HFFc6 (cell line): ENCODE data around the gene SDHAF1. TPM values are rescaled to one million over a fixed set of nuclear protein-coding genes. Genes with fewer than 3 reads are reported as not detected.

Experiments used
- DNase-seq: peaks from one replicate; pipeline ENCODE4 v3.0.0-alpha.2; 2018
- H3K27ac Mint-ChIP-seq: 2 replicates; pipeline ENCODE4 v1.8.0; 2020; ENCODE audit warnings: mild to moderate bottlenecking, mixed read lengths
- H3K27me3 Mint-ChIP-seq: 2 replicates; pipeline ENCODE4 v1.8.0; 2021; ENCODE audit warnings: mild to moderate bottlenecking, moderate library complexity, mixed read lengths; ENCODE audit not compliant: insufficient read depth
- H3K36me3 Mint-ChIP-seq: 2 replicates; pipeline ENCODE4 v1.8.0; 2021; ENCODE audit warnings: low read depth, mixed read lengths
- H3K4me1 Mint-ChIP-seq: 2 replicates; pipeline ENCODE4 v1.8.0; 2020; ENCODE audit warnings: low read depth, mixed read lengths
- H3K4me3 Mint-ChIP-seq: 2 replicates; pipeline ENCODE4 v1.8.0; 2020; ENCODE audit warnings: mild to moderate bottlenecking, moderate library complexity, mixed read lengths
- H3K9me3 Mint-ChIP-seq: 2 replicates; pipeline ENCODE4 v1.8.0; 2020; ENCODE audit warnings: mild to moderate bottlenecking, mixed read lengths
- total RNA-seq, 6 experiments: library from RNA; stranded (reverse); fragmentation: NEBNext Ultra II Directional; extraction: Animal tissue kit (Norgen Biotek cat#: 25700); gene quantifications; 2 replicates in 1 of 6; 3 replicates in 5 of 6; pipeline ENCODE4 v1.2.3, GENCODE V29; 2021
- TF ChIP-seq, protein P1 (sequence below): fragments of 200-600 bp; sonication (generic); IDR thresholded peaks from 2 replicates; pipeline ENCODE4 v1.5.0; 2021; ENCODE audit warnings: antibody characterized with exemption, mild to moderate bottlenecking

Gene SDHAF1
- total RNA-seq, 6 experiments from 2014 or later, result 8.2 to 12.5 (median 8.9) TPM

DNA sequence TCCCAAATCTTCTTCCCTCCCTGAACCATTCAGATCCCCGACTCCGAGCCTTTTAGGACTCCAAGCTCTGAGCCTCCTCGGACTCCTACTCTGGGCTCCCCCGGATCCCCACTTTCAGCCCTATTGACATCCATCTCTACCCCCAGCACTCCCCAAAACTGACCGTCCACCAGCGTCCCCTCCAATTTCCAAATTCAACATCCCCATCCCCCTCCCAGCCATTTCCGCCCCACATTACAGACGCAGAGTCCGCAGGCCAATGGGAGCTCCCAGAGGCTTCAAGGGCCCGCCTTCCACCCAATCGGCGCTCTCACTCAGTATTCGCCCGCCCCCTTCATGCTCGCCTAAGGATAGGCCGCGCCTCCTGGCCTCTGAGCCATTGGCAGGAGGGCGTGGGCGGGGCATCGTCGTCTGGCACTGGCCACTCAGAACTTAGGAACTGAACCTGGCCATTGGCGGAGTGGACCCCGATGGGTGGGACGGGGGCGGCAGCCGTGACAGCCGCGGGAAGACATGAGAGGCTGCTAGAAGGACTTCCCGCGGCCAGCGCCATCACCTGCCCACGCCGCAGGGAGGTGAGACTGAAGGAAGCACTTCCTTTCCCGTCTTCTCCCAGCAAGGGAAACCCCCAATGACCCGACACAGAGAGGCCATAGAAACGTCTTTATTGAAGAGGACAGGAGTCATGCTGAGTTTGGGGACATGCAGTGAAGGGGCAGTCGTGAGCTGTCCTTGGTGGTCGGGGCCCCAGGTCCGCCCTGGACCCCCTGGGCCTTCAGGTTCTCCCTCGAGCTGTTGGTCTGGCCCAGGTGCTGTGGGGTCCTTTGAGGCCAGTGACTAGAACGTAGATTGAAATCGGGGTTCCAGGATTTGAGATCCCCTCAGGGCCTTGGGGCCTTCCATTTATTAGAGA lies 19.3 kb downstream of the SDHAF1 start, which contains the start of gene ALKBH6:
Gene ALKBH6, minus strand, starts transcription at position 202 of the 913 bp plus-strand sequence. CDS start 816 bp downstream, outside the sequence.
- Mint-ChIP-seq H3K27ac (peak within 1 kb of the TSS; percentile 91), H3K9me3 (no peaks in the 10 kb centered on the region), H3K27me3 (peaks cover 5% of the 10 kb centered on the region), H3K36me3 (no peaks in the 10 kb centered on the region), H3K4me1 (peaks cover 34% of the 10 kb centered on the region), H3K4me3 (peak within 1 kb of the TSS; percentile 99)
- TF ChIP-seq, protein P1, sequence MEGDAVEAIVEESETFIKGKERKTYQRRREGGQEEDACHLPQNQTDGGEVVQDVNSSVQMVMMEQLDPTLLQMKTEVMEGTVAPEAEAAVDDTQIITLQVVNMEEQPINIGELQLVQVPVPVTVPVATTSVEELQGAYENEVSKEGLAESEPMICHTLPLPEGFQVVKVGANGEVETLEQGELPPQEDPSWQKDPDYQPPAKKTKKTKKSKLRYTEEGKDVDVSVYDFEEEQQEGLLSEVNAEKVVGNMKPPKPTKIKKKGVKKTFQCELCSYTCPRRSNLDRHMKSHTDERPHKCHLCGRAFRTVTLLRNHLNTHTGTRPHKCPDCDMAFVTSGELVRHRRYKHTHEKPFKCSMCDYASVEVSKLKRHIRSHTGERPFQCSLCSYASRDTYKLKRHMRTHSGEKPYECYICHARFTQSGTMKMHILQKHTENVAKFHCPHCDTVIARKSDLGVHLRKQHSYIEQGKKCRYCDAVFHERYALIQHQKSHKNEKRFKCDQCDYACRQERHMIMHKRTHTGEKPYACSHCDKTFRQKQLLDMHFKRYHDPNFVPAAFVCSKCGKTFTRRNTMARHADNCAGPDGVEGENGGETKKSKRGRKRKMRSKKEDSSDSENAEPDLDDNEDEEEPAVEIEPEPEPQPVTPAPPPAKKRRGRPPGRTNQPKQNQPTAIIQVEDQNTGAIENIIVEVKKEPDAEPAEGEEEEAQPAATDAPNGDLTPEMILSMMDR, result no peak
- DNase-seq, result peak; percentile 98

DNA sequence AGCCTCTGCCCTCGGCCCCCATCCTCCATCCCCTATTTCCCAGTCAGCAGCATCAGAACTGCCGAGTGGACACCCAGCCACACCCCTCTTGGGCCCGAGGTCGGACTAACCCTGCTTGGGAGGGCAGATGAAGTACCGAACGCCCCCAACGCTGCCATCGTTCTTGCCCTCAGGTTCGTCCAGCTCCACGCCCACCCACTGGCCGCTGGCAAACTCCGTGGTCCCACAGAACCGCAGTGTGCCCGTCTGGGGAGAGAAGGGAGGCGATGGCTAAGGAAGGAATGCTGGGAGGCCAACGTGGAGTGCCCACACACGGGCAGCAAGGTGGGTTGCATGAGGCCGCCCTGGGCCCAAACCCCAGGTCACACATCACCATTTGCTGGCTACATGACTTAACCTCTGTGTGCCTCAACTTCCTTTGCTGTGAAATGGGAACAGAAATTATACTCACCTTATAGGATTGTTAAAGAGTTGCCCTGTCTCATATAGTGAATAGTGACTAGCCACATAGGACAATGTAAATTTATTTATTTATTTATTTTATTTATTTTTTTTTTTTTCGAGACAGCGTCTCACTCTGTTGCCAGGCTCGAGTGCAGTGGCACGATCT lies 24.2 kb downstream of the SDHAF1 start:
- DNase-seq, result no peak
- Mint-ChIP-seq H3K27me3 (peaks cover 3% of the 10 kb centered on the region), H3K4me1 (peaks cover 14% of the 10 kb centered on the region), H3K36me3 (peaks cover 10% of the 10 kb centered on the region; the same call in 1 of the 2 replicates), H3K27ac (no peak overlapping the region), H3K4me3 (no peak overlapping the region), H3K9me3 (no peaks in the 10 kb centered on the region)
- TF ChIP-seq, protein P1, result no peak

DNA sequence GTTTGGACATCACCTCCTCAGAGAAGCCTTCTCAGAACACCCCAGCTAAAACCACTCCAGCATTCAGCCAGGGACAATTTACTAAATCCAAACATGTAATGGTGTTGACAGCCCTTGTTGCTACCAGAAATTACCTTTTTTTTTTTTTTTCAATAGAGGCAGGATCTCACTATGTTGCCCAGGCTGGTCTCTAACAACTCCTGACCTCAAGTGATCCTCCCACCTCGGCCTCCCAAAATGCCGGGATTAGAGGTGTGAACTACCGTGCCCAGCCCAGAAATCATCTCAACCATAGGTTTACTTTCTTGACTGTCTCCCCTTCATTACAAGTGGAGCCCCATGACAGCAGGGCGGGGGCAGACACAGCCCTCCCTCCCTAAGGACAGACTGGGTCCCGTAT lies 28.4 kb downstream of the SDHAF1 start:
- H3K27me3 Mint-ChIP-seq, result 0 out of 2 replicates have a peak, but pooled peaks cover 1% of the 10 kb centered on the region
- TF ChIP-seq, protein P1, result no peak
- no peak overlapping the region for H3K4me3 Mint-ChIP-seq
- no peak overlapping the region for H3K27ac Mint-ChIP-seq
- H3K9me3 Mint-ChIP-seq, result no peaks in the 10 kb centered on the region
- DNase-seq, result no peak
- H3K36me3 Mint-ChIP-seq, result peaks cover 26% of the 10 kb centered on the region
- no peaks in the 10 kb centered on the region for H3K4me1 Mint-ChIP-seq

DNA sequence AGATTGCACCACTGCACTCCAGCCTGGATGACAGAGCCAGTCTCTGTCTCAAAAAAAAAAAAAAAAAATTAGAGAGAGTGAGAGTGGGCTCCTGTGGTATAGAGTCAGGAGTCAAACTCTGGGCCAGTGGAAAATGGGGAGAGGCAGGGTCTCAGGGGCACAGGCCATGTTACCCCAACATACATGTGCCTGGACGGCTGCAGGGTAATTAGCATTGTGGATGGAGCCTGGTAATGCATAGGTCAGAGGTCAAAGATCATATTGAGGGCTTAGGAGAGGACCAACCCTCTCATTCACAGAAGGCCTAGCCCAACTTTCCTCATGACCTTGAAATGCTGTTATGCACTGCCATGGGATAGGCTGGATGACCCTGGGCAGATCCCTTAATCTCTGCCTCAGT lies 30.6 kb downstream of the SDHAF1 start:
- Mint-ChIP-seq H3K27me3 (0 out of 2 replicates have a peak, but pooled peaks cover 1% of the 10 kb centered on the region), H3K4me1 (peaks cover 5% of the 10 kb centered on the region; the same call in 1 of the 2 replicates), H3K27ac (no peak overlapping the region), H3K9me3 (no peaks in the 10 kb centered on the region), H3K4me3 (no peak overlapping the region), H3K36me3 (peaks cover 35% of the 10 kb centered on the region)
- DNase-seq, result no peak
- TF ChIP-seq, protein P1, result no peak

DNA sequence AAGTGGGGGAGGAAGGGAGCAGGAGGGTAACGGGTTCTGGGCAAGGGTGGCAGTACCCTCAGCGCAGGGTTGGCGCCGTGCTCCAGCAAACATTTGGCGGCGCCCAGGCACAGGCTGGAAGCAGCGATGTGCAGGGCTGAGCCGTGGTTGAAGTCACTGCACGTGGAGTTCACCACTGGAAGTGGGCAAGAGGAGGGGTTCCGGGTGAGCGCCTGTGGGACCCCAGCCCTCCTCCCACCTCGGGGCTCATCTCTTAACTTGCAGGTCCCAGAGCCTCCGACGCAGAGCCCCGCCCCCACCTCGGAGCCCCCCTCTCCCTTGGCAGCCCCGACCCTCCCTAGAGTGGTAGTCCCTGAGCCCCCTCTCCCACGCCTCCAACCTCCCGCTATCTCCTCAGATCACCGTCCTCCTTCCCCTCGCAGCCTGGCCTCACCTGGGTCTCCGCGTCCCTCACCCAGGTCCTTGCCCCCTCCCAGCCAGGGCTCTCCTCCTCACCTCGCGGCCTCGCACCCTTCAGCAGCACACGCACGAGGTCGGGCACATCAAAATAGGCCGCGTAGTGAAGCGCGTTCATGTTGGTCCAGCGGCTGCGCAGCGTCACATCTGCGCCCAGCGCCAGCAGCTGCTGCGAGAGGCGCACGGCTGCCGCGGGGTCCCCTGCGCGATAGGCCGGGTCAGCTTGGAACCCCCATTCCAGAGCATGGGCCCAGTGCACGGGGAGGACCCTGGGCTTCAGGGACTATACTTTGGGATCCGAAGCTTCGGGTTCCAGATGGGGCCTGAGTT lies 31.3 kb downstream of the SDHAF1 start:
- Mint-ChIP-seq H3K4me1 (peaks cover 9% of the 10 kb centered on the region), H3K27me3 (0 out of 2 replicates have a peak, but pooled peaks cover 1% of the 10 kb centered on the region), H3K4me3 (no peak overlapping the region), H3K9me3 (no peaks in the 10 kb centered on the region), H3K27ac (no peak overlapping the region), H3K36me3 (peaks cover 37% of the 10 kb centered on the region)
- DNase-seq, result no peak
- TF ChIP-seq, protein P1, result no peak
